HG03571 (cell line): Measurements from ENCODE around the gene ICAM5.
A peak's percentile ranks its signal among the peaks of the same experiment; 100 is the strongest.

Experiments used
- ATAC-seq: cut with Tn5 transposase; IDR thresholded peaks from one replicate; pipeline ENCODE4 v1.9.1; 2021; ENCODE audit not compliant: unreplicated experiment

ICAM5 gene

GRCh38 chr19:10291554-10292205 is 1.9 kb downstream of the ICAM5 start:
- ATAC-seq: no peak

DNA sequence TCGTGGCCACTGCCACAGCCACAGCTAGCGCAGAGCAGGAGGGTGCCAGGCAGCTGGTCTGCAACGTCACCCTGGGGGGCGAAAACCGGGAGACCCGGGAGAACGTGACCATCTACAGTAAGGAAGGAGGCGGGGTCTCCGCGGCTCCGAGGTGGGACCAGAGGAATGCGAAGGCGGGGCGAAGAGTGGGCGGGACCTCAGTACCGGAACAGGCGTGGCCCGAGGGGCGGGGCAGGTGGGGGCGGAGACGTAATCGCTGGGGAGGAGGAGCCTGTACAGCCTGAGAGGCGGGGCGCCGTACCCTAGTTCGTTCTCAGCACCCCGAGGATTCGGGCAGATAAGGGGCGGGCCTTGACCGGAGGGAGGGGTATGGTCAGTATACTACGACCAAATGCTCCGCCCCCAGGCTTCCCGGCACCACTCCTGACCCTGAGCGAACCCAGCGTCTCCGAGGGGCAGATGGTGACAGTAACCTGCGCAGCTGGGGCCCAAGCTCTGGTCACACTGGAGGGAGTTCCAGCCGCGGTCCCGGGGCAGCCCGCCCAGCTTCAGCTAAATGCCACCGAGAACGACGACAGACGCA is 2.5 kb downstream of the ICAM5 start:
- no peak for ATAC-seq

DNA sequence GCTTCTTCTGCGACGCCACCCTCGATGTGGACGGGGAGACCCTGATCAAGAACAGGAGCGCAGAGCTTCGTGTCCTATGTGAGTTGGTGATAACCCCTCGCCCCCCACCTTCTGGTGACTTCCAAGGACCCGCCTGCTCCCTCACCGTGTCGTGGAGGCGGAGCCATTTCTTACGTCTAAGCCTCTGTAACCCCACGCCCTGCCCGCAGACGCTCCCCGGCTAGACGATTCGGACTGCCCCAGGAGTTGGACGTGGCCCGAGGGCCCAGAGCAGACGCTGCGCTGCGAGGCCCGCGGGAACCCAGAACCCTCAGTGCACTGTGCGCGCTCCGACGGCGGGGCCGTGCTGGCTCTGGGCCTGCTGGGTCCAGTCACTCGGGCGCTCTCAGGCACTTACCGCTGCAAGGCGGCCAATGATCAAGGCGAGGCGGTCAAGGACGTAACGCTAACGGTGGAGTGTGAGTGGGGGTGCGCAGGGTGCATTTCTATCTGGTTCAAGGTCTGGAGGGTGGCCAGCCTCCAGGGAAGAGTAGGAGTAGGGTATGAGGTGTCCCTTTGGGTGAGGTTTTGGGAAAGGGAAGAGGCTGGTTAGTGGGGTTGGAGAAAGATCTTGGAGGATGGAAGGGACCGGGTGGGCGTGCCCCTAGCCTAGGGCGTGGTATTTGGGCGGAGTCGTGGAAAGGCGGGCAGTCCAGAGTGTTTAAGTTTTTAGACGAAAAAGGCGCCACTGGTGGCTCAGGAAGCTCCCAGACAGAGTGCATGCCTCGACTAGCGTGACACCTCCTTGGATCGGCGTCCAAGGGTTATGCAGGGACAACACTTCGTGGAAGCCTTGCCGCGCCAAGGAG is 3.3 kb downstream of the ICAM5 start:
- ATAC-seq: no peak

GRCh38 chr19:10293637-10294367 is 4.0 kb downstream of the ICAM5 start:
- no peak for ATAC-seq

DNA sequence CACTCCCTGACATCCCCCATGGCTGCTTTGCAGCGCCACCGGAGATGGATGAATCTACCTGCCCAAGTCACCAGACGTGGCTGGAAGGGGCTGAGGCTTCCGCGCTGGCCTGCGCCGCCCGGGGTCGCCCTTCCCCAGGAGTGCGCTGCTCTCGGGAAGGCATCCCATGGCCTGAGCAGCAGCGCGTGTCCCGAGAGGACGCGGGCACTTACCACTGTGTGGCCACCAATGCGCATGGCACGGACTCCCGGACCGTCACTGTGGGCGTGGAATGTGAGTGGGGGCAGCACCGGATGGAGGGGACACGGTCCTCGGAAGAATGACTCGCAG is 4.6 kb downstream of the ICAM5 start:
- no peak for ATAC-seq

- ATAC-seq: no peak
These were observed 5.6 kb downstream of the ICAM5 start for GRCh38 chr19:10295305-10295846.

DNA sequence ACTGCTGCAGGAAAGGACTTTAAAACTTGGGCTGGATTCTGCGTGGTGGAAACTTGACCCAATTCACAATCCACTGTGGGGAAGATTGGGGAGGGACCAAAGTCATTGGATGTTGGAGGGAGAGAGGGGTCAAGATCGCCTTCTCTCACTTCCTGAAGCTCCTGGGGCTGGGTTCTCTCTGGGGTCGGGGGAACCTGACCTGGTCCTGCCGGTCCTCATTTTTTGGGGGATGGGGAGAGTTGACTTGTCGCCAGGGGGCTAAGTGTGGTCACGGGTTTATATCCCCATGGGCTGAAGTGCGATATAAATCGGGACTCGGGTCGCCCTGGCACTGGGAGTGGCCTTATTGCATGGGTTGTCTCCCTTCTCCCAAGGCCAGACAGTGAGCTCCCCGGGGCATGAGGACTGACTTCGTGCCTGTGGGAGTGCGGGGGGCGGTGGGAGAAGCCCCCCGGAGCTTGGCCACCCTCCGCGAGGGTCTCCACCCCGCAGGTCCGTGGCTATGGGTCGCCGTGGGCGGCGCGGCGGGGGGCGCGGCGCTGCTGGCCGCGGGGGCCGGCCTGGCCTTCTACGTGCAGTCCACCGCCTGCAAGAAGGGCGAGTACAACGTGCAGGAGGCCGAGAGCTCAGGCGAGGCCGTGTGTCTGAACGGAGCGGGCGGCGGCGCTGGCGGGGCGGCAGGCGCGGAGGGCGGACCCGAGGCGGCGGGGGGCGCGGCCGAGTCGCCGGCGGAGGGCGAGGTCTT is 6.3 kb downstream of the ICAM5 start:
- ATAC-seq: no peak

DNA sequence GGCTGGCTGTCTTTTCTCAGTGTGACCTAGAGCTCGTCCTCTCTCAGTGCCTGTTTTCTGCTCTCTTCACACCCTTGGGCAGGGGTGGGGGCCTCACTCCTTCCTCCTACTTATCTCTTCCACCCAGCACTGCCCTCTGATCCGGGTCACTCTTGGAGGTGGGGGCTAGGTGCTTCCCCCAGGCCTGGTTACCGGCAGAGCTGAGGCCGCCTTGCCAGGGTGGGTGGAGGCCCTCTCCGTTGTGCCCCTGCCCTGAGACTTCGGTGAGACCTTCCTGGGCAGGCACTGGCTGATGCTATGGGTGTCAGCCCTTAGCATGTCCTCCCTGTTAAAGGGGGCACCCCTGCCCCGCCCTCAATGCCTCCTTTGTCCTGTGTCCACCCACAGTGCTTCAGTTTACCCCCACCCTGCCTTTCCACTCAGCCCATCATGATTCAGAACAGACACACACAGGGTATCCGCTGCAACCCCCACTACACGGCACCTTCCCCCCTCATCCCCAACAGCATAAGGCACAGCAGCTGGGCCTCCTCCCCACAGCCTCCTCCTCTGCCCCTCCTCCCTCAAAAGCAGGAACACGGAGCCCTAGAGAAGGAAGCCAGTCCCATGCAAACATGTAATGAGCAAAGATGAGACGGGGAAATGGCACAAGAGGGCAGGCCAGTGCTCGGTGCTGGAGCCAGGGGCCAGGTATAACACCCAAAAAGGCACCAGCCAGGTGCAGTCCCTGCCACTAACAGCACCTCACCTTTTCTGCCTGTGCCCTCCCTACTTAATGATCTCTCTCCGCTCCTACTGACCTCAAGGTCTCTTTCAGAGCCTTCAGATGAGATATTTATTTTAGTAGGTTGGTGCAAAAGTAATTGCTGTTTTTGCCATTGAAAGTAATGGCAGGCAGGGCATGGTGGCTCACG is 10.1 kb downstream of the ICAM5 start:
- ATAC-seq: no peak

DNA sequence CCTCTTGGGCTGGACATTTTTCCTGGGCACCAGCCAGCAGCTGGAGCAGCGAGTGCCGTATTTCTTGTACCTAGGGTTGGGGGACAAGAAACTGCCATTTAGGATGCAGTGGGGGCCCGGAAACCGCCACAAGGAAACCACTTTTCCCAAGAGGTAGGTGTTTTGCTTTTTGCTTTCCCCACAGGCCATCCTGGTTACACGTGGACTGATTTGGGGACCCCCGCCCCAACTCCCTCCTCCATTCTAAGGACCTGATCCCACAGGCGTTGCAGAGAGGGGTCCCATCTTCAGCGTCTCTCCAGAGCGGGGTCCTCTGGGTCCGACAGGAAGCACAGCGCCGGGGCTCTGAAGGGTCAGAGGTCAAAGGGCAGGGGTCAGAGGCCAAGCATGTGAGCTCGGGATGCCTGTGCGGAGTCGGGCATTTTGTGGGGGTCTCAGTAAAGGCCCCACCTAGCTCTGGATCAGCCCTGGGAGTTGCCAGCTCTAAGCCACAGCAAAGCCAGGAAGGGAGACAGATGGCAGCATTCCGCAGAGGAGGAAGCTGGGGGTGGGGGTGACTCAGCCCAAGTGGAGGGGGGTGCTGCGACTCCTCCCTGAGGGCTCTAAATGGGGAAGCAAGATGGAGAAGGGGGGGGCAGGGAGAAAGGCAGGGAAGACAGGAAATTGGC is 15.5 kb downstream of the ICAM5 start:
- no peak for ATAC-seq

DNA sequence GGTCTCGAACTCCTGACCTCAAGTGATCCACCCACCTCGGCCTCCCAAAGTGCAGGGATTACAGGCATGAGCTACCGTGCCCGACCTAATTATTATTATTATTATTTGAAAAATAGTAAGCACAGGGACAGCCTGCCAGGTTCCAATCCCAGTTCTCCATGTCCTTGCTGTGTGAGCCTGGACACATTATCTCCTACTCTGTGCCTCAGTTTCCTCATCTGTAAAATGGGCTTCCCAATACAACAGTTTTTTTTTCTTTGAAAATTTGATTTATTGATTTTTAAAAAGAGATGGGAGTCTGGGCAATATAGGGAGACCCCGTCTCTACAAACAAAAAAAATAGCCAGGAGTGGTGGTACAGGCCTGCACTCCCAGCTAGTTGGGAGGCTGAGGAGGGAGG is 16.6 kb downstream of the ICAM5 start:
- ATAC-seq: no peak

DNA sequence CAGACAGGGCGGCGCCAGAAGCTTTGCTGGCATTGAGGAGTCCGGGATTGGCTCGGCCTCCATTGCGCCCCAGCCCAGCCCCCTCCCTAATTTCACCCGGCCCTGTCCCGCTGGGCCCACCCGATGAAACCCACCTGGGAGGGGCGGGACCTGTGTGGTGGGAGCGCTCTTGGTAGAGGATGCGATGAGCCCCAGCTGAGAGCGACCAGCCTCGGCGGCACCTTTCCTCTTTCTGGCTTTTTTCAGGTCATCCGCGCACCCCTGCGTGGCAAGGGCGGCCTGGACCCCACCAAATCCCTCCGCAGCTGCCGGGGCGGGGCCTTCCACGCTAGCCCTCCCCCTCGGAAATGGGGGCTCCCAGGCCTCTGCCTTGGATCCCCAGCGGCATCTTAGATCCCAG is 19.7 kb downstream of the ICAM5 start, which contains the start of gene ZGLP1:
Gene ZGLP1, minus strand, starts transcription at position 393 of the 400 bp plus-strand sequence.
- ATAC-seq: no peak

DNA sequence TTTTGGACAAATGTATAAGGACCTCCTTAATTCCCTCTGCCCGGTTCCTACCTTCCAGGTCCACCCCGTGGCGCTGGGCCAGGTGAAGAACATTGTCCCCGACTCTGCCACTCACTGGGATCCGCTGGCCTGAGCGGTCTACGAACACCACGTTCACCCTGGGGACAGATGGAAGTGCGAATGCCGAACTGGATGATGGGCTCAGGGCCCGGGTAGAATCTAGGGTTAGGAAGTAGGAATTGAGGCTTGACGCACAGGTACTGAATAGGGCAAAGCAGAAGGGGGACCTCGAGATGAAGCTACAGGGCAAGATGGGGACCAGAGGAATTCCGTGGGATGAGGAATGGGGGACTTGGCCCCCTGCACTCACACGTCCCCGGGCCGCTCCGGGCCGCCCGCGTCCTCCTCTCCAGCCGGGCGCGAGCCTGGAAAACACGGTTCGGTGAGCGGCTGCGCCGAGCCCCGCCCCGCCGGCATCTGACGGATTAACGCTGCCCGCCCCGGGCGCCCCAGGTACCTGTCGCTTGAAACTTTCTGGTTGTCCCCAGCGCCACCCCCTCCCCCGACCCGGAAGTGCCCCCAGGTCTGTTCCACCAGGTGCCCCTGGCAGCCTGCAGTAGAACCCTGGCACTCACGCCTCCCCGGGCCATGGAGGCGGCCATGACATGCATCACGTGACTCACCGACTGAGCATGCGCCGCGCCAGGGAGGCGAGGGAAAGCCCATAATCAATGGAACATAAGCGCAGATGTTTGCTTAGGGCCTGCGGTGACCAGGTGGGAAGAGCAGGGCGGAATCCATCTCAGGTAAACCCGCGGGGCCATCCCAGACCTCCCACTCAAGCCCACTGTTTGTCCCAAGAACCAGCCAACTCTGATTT is 25.8 kb downstream of the ICAM5 start, which contains the start of gene FDX2:
Gene FDX2, minus strand, starts transcription at position 681 of the 880 bp plus-strand sequence. Its CDS starts 19 bp downstream, at position 662.
- ATAC-seq: peak; percentile 68

DNA sequence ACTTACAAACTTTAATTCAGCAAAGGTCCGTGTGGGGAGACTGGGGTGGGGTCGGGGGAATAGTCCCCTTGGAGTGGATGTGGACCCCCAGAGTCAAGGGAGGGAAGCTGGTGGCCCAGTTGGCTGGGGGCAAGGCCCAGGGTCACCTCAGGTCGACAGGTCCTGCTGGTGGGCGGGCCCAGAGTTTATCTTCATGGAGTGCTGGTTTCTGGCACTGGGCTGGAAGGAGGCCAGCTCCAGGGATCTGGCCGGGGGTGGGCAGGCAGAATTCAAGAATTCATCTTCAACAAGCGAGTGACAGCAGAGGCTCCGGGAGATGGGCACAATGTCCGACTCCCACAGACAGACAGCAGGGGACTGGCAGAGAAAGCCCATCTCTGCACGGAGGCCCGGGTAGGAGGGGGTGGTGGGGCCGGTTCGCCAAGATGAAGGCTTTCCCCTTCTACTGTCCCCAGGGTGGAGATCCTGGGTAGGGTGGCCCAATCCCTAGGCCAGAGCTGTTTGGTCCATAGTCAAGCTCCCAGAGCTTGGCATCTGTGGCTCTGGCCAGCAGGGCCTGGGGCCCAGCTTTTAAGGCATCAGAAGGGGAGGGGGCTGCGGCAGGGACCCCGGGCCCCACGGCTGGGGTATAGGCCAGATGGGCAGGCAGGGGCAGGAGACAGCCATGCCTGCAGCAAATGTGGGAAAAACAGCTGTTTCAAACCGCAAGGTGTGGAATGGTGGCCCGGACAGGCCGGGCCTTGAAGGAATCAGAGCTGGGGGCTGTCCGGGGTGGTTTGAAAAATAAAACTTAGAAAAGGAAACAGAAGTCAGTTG is 26.7 kb downstream of the ICAM5 start:
- ATAC-seq: no peak

- ATAC-seq: no peak
These were observed 27.5 kb downstream of the ICAM5 start for GRCh38 chr19:10317045-10317856.

DNA sequence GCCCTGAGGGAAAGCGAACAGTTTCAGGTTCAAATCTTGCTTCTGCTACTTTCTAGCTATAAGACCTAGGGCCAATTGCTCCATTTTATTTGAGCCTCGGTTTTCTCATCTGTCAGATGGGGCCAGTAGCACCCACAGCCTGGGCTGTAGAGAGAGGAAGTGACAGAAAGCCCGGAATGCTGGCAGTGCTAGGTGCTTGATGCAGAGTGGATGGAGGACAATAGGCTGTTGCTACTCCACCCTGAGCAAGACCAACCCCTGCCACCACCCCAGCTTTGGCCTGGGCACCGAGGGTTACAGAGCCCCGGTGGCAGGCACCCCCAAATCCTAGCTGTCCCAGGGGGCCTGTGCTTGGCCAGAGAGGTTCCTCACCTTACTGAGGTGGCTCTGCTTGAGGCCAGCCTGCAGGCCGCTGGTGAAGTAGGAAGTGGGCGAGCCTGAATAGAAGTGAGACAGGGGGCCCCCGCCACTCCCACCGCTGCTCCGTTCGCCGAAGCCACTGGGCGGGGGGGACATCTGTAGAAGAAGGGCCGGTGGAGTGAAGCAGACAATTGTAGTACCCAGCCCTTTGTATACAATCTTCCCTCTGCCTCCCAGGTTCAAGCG is 28.2 kb downstream of the ICAM5 start:
- no peak for ATAC-seq
